ENCODE data around the gene LCOR. TPM values are rescaled to one million over a fixed set of nuclear protein-coding genes. Genes with fewer than 3 reads are reported as not detected.
A peak's percentile ranks its signal among the peaks of the same experiment; 100 is the strongest.

Gene LCOR
- total and polyA plus RNA-seq, 4 donors = 2.5 to 31.2 (median 14.5) TPM

DNA sequence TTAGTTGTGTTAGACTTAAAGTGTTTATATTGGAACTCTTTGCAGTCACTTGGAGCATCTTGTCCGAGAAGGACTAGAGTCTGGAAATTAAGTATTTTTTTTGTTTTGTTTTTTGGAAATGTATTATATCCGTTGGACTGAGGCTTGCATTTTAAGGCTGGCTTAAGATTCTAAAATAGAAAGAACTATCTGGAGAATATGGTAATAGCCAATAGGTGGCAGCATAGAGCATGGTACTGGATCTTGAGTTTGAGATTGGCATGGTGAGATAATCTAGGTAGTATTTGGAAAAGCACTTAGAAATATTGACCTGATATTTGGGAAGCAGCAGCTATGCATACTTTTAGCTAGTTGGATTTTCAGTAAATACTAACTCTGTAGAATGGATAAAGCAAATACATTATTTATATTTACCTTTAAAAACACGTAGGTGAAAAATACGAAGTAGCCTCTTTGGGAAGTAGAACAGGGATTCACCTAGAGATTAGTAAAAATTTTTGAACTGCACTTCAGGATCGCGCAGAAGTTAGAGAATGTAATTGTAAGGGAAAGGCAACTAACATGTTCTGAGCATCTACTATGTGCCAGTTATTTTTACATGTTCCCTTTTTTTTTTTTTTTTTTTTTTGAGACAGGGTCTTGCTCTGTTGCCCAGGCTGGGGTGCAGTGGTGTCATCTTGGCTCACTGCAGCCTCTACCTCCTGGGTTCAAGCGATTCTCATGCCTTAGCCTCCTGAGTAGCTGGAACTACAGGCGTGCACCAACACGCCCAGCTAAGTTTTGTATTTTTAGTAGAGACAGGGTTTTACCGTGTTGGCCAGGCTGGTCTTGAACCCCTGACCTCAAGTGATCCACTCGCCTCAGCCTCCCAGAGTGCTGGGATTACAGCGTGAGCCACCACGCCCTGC lies 78.6 kb downstream of the LCOR start:
- TF ChIP-seq RAD21 (IDR thresholded peaks at IDR 0.05) (peak; percentile 72 to 82), ZBTB33 (IDR thresholded peaks at IDR 0.05) (no peak)
- TF ChIP-seq, protein P1, sequence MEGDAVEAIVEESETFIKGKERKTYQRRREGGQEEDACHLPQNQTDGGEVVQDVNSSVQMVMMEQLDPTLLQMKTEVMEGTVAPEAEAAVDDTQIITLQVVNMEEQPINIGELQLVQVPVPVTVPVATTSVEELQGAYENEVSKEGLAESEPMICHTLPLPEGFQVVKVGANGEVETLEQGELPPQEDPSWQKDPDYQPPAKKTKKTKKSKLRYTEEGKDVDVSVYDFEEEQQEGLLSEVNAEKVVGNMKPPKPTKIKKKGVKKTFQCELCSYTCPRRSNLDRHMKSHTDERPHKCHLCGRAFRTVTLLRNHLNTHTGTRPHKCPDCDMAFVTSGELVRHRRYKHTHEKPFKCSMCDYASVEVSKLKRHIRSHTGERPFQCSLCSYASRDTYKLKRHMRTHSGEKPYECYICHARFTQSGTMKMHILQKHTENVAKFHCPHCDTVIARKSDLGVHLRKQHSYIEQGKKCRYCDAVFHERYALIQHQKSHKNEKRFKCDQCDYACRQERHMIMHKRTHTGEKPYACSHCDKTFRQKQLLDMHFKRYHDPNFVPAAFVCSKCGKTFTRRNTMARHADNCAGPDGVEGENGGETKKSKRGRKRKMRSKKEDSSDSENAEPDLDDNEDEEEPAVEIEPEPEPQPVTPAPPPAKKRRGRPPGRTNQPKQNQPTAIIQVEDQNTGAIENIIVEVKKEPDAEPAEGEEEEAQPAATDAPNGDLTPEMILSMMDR (IDR thresholded peaks at IDR 0.05; ENCODE audit: low read depth, low read length, missing input control) = peak; percentile 57
- Histone ChIP-seq H3K36me3 (ENCODE audit: control insufficient read depth in 4 of 4, insufficient read depth in 3 of 4, low read depth in 1 of 4, low read length in 3 of 4) (peaks cover 0 to 11% (median 6%) of the 10 kb centered on the region in 4 donors), H3K9ac (ENCODE audit: low read depth in 1 of 2, low read length in 2 of 2) (no peak overlapping the region), H3K4me3 (ENCODE audit: low read depth in 1 of 3, low read length in 3 of 3) (no peak overlapping the region), H3K27me3 (ENCODE audit: control insufficient read depth in 4 of 4, insufficient read depth in 4 of 4, low read length in 3 of 4) (no peaks in the 10 kb centered on the region), H3K27ac (ENCODE audit: low read depth in 1 of 2, low read length in 2 of 2) (no peak overlapping the region), H3K4me1 (ENCODE audit: control insufficient read depth in 4 of 4, insufficient read depth in 4 of 4, low read length in 3 of 4) (peaks cover 0 to 4% (median under 1%) of the 10 kb centered on the region in 4 donors), H3K9me3 (ENCODE audit: control insufficient read depth in 4 of 4, low read length in 3 of 4) (no peaks in the 10 kb centered on the region)
- WGBS = 86% methylated on average over 13 of the region's 13 CpGs
- no peak for DNase-seq (ENCODE audit: low spot score)

DNA sequence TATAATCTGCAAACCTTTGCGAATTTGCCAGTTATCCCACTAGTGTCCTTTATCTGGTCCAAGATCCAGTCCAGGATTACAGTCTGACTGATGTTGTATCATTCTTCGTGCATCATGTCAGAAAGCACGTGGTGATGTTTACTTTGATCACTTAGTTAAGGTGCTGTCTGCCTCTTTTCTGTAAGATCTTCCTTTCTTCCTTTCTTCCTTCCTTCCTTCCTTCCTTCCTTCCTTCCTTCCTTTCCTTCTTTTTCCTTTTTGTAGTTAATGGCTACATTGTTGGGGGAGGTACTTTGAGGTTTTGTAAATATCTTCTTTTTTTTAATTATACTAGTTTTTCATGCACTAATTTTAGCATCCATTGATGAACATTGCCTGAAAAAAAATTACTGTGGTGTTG lies 80.3 kb downstream of the LCOR start:
- TF ChIP-seq RXRA (IDR thresholded peaks at IDR 0.05) = no peak
- no peak for TF ChIP-seq MAX (IDR thresholded peaks at IDR 0.05)
- TF ChIP-seq ZBTB33 (IDR thresholded peaks at IDR 0.05) = no peak
- no peak for TF ChIP-seq RAD21 (IDR thresholded peaks at IDR 0.05)
- no peak for TF ChIP-seq HNF4G (IDR thresholded peaks at IDR 0.05)
- no peak for TF ChIP-seq NR2F2 (IDR thresholded peaks at IDR 0.05)
- no peak for TF ChIP-seq TAF1 (conservative IDR thresholded peaks at IDR 0.05)
- TF ChIP-seq, protein P2, sequence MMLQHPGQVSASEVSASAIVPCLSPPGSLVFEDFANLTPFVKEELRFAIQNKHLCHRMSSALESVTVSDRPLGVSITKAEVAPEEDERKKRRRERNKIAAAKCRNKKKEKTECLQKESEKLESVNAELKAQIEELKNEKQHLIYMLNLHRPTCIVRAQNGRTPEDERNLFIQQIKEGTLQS (IDR thresholded peaks at IDR 0.05) = no peak
- no peak for TF ChIP-seq GABPA (IDR thresholded peaks at IDR 0.05 in 1 of 2, conservative IDR thresholded peaks at IDR 0.05 in 1 of 2)
- no peak for TF ChIP-seq YY1 (IDR thresholded peaks at IDR 0.05)
- no peak for TF ChIP-seq SP1 (IDR thresholded peaks at IDR 0.05)
- TF ChIP-seq EGR1 (IDR thresholded peaks at IDR 0.05; ENCODE audit: low read depth in 2 of 2) = no peak
- no peak for TF ChIP-seq FOXA2 (IDR thresholded peaks at IDR 0.05)
- TF ChIP-seq FOXA1 (IDR thresholded peaks at IDR 0.05) = no peak
- no peak for TF ChIP-seq JUND (IDR thresholded peaks at IDR 0.05)
- TF ChIP-seq, protein P1 (IDR thresholded peaks at IDR 0.05; ENCODE audit: low read depth, low read length, missing input control) = no peak
- TF ChIP-seq, protein P3, sequence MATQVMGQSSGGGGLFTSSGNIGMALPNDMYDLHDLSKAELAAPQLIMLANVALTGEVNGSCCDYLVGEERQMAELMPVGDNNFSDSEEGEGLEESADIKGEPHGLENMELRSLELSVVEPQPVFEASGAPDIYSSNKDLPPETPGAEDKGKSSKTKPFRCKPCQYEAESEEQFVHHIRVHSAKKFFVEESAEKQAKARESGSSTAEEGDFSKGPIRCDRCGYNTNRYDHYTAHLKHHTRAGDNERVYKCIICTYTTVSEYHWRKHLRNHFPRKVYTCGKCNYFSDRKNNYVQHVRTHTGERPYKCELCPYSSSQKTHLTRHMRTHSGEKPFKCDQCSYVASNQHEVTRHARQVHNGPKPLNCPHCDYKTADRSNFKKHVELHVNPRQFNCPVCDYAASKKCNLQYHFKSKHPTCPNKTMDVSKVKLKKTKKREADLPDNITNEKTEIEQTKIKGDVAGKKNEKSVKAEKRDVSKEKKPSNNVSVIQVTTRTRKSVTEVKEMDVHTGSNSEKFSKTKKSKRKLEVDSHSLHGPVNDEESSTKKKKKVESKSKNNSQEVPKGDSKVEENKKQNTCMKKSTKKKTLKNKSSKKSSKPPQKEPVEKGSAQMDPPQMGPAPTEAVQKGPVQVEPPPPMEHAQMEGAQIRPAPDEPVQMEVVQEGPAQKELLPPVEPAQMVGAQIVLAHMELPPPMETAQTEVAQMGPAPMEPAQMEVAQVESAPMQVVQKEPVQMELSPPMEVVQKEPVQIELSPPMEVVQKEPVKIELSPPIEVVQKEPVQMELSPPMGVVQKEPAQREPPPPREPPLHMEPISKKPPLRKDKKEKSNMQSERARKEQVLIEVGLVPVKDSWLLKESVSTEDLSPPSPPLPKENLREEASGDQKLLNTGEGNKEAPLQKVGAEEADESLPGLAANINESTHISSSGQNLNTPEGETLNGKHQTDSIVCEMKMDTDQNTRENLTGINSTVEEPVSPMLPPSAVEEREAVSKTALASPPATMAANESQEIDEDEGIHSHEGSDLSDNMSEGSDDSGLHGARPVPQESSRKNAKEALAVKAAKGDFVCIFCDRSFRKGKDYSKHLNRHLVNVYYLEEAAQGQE (IDR thresholded peaks at IDR 0.05) = no peak
- no peak for TF ChIP-seq HNF4A (conservative IDR thresholded peaks at IDR 0.05)
- H3K4me3 ChIP-seq (ENCODE audit: low read depth in 1 of 3, low read length in 3 of 3) = no peak overlapping the region
- no peaks in the 10 kb centered on the region for H3K4me1 ChIP-seq (ENCODE audit: control insufficient read depth in 4 of 4, insufficient read depth in 4 of 4, low read length in 3 of 4)
- no peak for DNase-seq (ENCODE audit: low spot score)
- H3K27ac ChIP-seq (ENCODE audit: low read depth in 1 of 2, low read length in 2 of 2) = no peak overlapping the region
- H3K9ac ChIP-seq (ENCODE audit: low read depth in 1 of 2, low read length in 2 of 2) = no peak overlapping the region
- H3K27me3 ChIP-seq (ENCODE audit: control insufficient read depth in 4 of 4, insufficient read depth in 4 of 4, low read length in 3 of 4) = no peaks in the 10 kb centered on the region
- H3K9me3 ChIP-seq (ENCODE audit: control insufficient read depth in 4 of 4, low read length in 3 of 4) = no peaks in the 10 kb centered on the region
- WGBS = 74% methylated on average over 3 of the region's 3 CpGs
- peaks cover 0 to 12% (median 6%) of the 10 kb centered on the region in 4 donors for H3K36me3 ChIP-seq (ENCODE audit: control insufficient read depth in 4 of 4, insufficient read depth in 3 of 4, low read depth in 1 of 4, low read length in 3 of 4)
